8988T (cell line): ENCODE measurements around the gene GABRG3.

ENCODE experiments used
- DNase-seq: peaks from one replicate; pipeline ENCODE4 v3.0.0; 2011

The GABRG3 gene

GRCh38 chr15:27481768-27482167 is 510.8 kb downstream of the GABRG3 start:
- no peak for DNase-seq

- no peak for DNase-seq
These were observed 511.3 kb downstream of the GABRG3 start for GRCh38 chr15:27482287-27482686.

GRCh38 chr15:27483124-27483523 is 512.1 kb downstream of the GABRG3 start:
- no peak for DNase-seq

- DNase-seq = no peak
These were observed 514.3 kb downstream of the GABRG3 start for GRCh38 chr15:27485265-27485664.

DNA sequence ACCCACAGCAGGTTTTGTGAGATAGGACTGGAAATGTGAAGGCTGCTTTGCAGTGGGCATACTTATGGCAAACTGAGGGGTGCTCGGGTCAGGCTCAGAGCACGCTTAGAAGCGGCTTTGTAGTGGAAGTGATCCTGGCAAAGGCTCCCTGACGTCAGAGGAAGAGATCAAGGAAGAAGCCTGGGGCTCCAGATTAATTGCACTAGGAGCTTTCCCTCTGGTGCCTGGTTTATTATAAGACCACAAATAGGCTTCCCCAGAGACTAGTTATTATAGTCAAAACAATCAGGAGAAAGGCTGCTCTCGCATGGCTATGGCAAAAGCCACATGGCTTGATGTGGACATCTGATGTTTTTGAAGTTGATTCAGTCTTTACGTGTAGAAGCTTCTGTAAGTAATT is 515.1 kb downstream of the GABRG3 start:
- no peak for DNase-seq

- no peak for DNase-seq
These were observed 516.0 kb downstream of the GABRG3 start for GRCh38 chr15:27486683-27487647.

GRCh38 chr15:27487846-27488245 is 516.9 kb downstream of the GABRG3 start:
- DNase-seq = no peak

- no peak for DNase-seq
These were observed 520.0 kb downstream of the GABRG3 start for GRCh38 chr15:27490867-27491595.

DNA sequence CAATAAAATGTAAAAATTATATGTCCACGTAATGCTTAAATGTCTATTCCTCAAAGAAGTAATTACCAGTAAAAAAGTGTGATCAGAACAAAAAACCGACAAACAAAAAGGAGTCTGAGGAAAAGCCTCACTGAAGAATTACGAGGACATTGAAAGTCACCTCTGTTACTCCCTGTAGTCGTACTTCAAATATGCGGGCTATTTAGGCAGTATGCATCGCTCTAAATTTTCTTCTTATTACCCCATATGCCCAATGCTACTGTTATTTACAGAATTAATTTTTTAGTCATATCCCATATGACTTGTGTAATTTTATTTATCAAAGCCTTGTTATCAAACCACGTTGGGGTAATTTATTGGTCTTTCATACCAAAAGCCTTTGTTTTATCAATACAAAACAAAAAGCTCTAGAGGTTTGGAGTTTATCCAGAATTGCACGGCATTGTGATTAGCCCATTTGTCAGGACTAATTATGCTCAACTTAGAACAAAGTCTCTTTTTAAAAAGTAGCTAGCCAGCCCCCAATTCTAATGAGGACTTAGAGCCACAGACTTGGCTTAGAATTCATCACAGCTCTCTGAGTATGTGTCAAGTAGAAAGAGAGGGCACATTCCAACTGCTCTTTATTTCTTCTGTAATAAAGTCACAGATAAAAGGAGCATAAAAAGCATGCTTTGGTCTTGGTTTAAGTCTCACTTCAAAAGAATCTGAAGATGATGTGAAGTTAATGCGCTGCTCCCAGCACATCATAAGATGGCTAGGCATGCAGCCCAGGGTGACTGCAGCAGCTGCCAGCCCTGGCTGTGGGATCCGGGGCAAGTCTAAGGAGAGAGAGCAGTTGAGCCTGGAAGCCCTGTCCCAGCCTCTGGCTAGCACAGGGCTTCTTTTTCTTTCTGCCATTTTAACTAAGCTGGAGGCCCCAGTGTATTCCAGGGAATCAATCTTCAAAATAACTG is 521.0 kb downstream of the GABRG3 start:
- DNase-seq = no peak

- no peak for DNase-seq
These were observed 525.0 kb downstream of the GABRG3 start for GRCh38 chr15:27495963-27496459.

DNA sequence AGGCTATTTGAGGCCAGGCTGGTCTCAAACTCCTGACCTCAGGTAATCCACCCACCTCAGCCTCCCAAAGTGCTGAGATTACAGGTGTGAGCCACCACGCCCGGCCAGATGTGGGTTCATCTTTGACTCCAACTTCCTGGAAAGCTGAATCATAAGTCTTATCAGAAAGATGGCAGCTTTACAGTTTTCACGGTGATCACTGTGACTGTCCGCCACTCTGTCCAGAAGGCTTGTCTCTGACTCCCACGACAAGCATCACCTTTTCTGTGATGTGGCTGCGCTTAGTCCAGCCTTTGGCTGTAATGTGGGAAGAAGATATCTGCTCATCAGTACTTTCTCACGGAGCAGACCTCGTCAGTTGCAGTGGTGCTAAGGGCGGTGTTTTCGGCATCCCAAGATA is 527.7 kb downstream of the GABRG3 start:
- no peak for DNase-seq

DNA sequence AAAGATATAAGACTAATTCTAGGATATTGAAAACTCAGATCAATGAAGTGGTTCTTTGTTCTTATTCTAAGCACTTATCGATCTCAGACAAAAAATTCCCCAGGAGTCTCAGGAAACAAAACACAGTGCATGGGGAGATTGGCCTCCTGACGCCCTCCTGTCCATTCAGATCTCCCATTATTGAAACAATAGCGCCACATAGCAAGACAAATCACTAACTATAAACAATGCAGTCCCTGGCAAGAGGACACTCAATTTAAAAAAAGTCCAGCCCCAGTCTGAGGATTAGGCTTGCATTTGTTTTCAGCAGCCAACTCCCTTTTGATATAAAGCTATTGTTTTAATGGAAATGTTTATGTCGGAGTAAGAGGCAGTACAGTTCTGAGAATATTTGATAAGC is 528.2 kb downstream of the GABRG3 start:
- DNase-seq = no peak

DNA sequence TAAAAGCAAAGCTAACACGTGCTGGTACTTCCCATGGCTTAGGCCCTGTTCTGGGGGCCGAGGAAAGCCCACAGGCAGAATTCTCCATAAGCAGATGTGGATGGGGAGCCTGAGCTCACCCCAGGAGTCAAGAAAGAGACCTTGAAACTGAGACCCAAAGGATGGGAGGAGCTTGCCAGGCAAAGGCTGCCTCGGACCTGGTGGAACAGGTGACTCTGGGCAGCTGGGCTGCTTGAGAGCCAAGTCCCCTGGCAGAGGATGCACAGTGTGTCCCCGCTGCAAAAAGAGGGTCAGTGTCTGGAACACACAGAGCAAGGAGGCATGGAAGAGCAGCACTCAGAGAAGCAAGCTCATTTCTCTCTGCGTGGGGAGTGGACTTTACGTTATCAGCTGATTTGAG is 528.7 kb downstream of the GABRG3 start:
- DNase-seq = no peak

- no peak for DNase-seq
These were observed 529.2 kb downstream of the GABRG3 start for GRCh38 chr15:27500206-27500605.

- DNase-seq = no peak
These were observed 535.8 kb downstream of the GABRG3 start for GRCh38 chr15:27506752-27507151.

- DNase-seq = no peak
These were observed 538.0 kb downstream of the GABRG3 start for GRCh38 chr15:27509014-27509413.

GRCh38 chr15:27512281-27513001 is 541.5 kb downstream of the GABRG3 start:
- no peak for DNase-seq

GRCh38 chr15:27514526-27514925 is 543.5 kb downstream of the GABRG3 start:
- DNase-seq = no peak

DNA sequence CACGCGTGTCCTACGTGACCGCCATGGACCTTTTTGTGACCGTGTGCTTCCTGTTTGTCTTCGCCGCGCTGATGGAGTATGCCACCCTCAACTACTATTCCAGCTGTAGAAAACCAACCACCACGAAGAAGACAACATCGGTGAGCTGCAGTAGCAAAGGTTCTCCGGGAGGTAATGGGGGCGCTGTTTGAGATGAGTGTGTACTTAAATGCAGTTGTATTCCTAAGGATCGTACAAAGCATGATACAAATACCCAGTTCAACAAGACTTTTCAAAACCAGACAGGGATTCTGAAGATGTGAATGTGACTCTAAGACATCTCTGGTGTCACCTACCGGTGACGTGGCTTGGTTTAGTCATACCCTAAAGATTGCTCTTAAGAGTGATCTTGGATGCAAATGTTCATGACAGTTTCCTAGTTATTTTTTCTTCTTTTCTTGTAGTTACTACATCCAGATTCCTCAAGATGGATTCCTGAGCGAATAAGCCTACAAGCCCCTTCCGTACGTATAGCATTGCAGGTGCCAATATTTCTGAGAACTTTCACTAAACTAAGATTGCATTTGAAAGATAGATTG is 556.6 kb downstream of the GABRG3 start:
- no peak for DNase-seq

GRCh38 chr15:27529399-27529798 is 558.4 kb downstream of the GABRG3 start:
- DNase-seq = no peak

DNA sequence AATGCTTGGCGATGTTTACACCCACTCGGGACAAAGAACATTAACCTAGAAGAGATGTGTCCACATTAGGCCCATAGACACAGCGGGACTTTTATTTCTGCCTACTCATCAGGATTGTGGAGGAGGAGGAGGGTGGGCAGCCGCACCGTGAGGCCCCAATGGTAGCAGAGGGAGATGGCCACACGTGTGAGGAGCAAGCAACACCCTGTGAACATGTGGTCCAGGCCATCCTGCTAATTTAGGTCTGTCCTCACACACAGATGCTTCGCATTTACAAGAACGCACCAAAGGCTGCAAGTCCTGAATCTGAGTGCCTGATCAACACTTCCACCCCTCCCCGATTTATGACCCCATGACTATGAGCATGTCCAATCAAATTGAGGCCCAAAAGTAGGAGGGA is 560.0 kb downstream of the GABRG3 start:
- no peak for DNase-seq

DNA sequence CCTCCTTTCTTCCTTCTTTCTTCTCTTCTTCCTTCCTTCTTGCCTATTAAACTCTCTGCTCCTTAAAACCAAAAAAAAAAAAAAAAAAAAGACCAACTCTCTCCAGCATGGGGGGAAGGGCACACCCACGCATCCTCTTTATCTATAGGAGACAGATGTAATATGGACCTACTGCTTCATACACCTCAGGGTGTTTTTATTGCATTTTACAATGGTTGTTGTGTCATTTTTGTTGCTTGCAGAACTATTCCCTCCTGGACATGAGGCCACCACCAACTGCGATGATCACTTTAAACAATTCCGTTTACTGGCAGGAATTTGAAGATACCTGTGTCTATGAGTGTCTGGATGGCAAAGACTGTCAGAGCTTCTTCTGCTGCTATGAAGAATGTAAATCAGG is 561.4 kb downstream of the GABRG3 start:
- no peak for DNase-seq
